WERI-Rb-1 (cell line): ENCODE measurements around the gene PTGES3.
A peak's percentile ranks its signal among the peaks of the same experiment; 100 is the strongest.

Experiments used
- DNase-seq: peaks from one replicate; pipeline ENCODE4 v3.0.0-alpha.2; 2020
- H3K27ac ChIP-seq: fragments of 250-450 bp; sonication (Bioruptor Pico); 2 replicates; pipeline ENCODE4 v1.5.1; 2020; ENCODE audit warnings: mild to moderate bottlenecking, moderate library complexity
- H3K27me3 ChIP-seq: fragments of 250-450 bp; sonication (Bioruptor Pico); 2 replicates; pipeline ENCODE4 v1.5.1; 2021; ENCODE audit warnings: mild to moderate bottlenecking, low read depth, moderate library complexity; ENCODE audit not compliant: insufficient read depth, severe bottlenecking
- H3K36me3 ChIP-seq: fragments of 250-450 bp; sonication (Bioruptor Pico); 2 replicates; pipeline ENCODE4 v1.5.1; 2020; ENCODE audit warnings: mild to moderate bottlenecking, moderate library complexity
- H3K4me3 ChIP-seq: 2 replicates; pipeline ENCODE4 v1.5.1; 2011; ENCODE audit warnings: low read depth, mild to moderate bottlenecking, control low read depth, low read length
- H3K9me3 ChIP-seq: fragments of 250-450 bp; sonication (Bioruptor Pico); 2 replicates; pipeline ENCODE4 v1.5.1; 2021; ENCODE audit warnings: mild to moderate bottlenecking, moderate library complexity; ENCODE audit not compliant: severe bottlenecking
- CTCF ChIP-seq: IDR thresholded peaks from 2 replicates; pipeline ENCODE4 v1.5.1; 2011; ENCODE audit warnings: low read depth, mild to moderate bottlenecking, control low read depth, inconsistent platforms, low read length

PTGES3 gene

GRCh38 chr12:56684745-56685359 is 3.2 kb downstream of the PTGES3 start:
- no peak overlapping the region for H3K4me3 ChIP-seq
- TF ChIP-seq CTCF: no peak
- H3K27ac ChIP-seq: no peak overlapping the region
- H3K27me3 ChIP-seq: no peaks in the 10 kb centered on the region
- peaks cover 8% of the 10 kb centered on the region for H3K9me3 ChIP-seq
- DNase-seq: no peak
- peaks cover 53% of the 10 kb centered on the region for H3K36me3 ChIP-seq

GRCh38 chr12:56682323-56682722 is 5.8 kb downstream of the PTGES3 start:
- no peak overlapping the region for H3K27ac ChIP-seq
- peaks cover 65% of the 10 kb centered on the region for H3K36me3 ChIP-seq
- no peaks in the 10 kb centered on the region for H3K9me3 ChIP-seq
- DNase-seq: no peak
- H3K4me3 ChIP-seq: no peak overlapping the region
- TF ChIP-seq CTCF: no peak
- H3K27me3 ChIP-seq: no peaks in the 10 kb centered on the region

DNA sequence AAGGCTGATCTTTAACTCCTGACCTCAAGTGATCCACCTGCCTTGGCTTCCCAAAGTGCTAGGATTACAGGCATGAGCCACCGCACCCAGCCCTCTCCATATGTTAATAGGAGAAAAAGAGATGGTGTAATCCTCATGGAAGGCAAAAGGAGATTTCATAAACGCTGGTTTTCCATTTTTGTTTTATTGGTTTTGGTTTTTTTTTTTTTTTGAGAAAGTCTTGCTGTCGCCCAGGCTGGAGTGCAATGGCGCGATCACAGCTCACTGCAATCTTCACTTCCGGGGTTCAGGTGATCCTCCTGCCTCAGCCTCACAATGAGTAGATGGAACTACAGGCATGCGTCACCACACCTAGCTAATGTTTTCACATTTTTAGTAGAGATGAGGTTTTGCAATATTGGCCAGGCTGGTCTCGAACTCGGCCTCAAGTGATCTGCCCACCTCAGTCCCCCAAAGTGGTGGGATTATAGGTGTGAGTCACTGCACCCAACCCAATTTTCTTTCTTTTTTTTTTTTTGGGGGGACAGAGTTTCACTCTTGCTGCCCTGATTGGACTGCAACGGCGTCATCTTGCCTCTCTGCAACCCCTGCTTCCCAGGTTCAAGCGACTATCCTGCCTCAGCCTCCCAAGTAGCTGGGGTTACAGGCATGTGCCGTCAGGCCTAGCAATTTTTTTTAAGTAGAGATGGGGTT is 8.1 kb downstream of the PTGES3 start:
- no peak overlapping the region for H3K4me3 ChIP-seq

GRCh38 chr12:56678852-56679251 is 9.2 kb downstream of the PTGES3 start:
- no peak for DNase-seq
- Histone ChIP-seq H3K36me3 (peaks cover 47% of the 10 kb centered on the region), H3K27me3 (no peaks in the 10 kb centered on the region), H3K4me3 (no peak overlapping the region), H3K27ac (no peak overlapping the region), H3K9me3 (no peaks in the 10 kb centered on the region)
- TF ChIP-seq CTCF: no peak

More for the DNA sequence above, 8.1 kb downstream of the PTGES3 start:
- DNase-seq: peak; percentile 16
- Histone ChIP-seq H3K27ac (peak overlapping the region; percentile 25), H3K9me3 (no peaks in the 10 kb centered on the region), H3K36me3 (peaks cover 56% of the 10 kb centered on the region), H3K27me3 (no peaks in the 10 kb centered on the region)
- TF ChIP-seq CTCF: no peak

DNA sequence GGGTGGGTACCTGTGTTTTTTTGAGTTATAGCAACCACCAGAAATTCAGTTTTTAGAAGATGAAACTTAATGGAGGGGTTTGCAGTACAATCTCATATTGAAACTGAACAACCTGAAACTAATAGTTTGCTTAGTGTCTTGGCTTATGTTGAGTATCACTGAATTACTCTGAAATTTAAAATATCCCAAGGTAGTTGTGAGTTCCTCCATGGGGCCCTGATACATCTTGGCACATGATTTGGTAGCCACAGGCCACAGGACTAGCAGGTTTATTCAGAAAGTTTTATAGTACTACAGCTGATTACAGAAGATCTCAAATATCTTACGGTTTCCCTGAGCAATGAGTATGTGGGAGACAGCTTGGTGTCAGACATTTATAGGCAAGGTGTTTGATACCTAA is 10.4 kb downstream of the PTGES3 start:
- no peak for TF ChIP-seq CTCF
- Histone ChIP-seq H3K36me3 (peaks cover 47% of the 10 kb centered on the region), H3K27ac (no peak overlapping the region), H3K4me3 (no peak overlapping the region), H3K9me3 (no peaks in the 10 kb centered on the region), H3K27me3 (no peaks in the 10 kb centered on the region)
- no peak for DNase-seq
